Measurements from ENCODE around the gene RALGPS2. TPM values are rescaled to one million over a fixed set of nuclear protein-coding genes. Genes with fewer than 3 reads are reported as not detected.

The RALGPS2 gene
- total RNA-seq, 1 donor from 2014 or later, result 29.8 TPM

DNA sequence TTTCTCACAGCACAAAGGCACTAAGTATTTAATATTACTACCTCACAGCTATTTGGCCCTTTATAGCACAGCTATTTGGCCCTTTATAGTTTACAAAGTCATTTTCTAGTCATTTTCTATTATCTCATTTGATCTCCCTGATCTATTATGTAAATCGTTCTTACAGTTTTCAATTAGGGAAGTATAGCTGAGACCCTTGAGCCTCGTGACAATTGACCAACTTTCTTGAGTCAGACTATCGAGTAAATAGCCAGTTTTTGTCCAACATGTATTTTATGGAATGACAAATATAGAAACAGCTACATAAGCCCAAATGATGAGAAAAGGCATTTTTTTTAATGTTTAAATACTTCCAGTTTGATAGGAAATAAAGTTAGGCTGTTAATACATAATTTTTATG, 152.9 kb downstream of the RALGPS2 start:
- H3K4me1 Mint-ChIP-seq (ENCODE audit: unreplicated experiment), result peaks cover 1% of the 10 kb centered on the region
- peaks cover 1% of the 10 kb centered on the region for H3K27me3 Mint-ChIP-seq (ENCODE audit: unreplicated experiment)
- no peak overlapping the region for H3K4me3 Mint-ChIP-seq (ENCODE audit: unreplicated experiment)
- no peak for TF ChIP-seq CTCF (IDR thresholded peaks at IDR 0.05; ENCODE audit: unreplicated experiment)
- H3K36me3 Mint-ChIP-seq (ENCODE audit: low read depth, unreplicated experiment), result no peaks in the 10 kb centered on the region
- H3K9me3 Mint-ChIP-seq (ENCODE audit: unreplicated experiment), result no peaks in the 10 kb centered on the region
- H3K27ac Mint-ChIP-seq (ENCODE audit: unreplicated experiment), result no peak overlapping the region
- no peak for DNase-seq (ENCODE audit: low spot score)

DNA sequence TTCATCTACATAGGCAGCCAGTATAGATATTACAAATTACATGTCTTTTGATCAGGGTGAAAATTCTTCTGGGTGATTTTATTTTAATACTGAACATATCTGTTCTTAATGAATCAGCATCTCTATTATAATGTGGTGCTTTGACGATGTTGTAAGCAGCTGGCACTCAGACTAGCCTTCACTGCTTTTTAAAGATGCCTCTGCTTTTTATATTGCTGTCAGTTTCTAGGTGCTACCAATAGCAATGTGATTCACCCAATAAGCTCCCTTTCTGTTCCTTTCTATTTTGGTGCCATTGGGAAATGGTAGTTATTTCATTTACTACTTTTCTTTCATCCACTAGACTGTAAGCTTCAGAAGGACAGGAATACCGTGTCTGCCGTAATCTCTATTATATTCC, 156.9 kb downstream of the RALGPS2 start:
- Mint-ChIP-seq H3K36me3 (ENCODE audit: low read depth, unreplicated experiment) (no peaks in the 10 kb centered on the region), H3K27ac (ENCODE audit: unreplicated experiment) (no peak overlapping the region), H3K4me1 (ENCODE audit: unreplicated experiment) (no peaks in the 10 kb centered on the region), H3K27me3 (ENCODE audit: unreplicated experiment) (peaks cover 2% of the 10 kb centered on the region), H3K4me3 (ENCODE audit: unreplicated experiment) (no peak overlapping the region), H3K9me3 (ENCODE audit: unreplicated experiment) (no peaks in the 10 kb centered on the region)
- no peak for DNase-seq (ENCODE audit: low spot score)
- no peak for TF ChIP-seq CTCF (IDR thresholded peaks at IDR 0.05; ENCODE audit: unreplicated experiment)

DNA sequence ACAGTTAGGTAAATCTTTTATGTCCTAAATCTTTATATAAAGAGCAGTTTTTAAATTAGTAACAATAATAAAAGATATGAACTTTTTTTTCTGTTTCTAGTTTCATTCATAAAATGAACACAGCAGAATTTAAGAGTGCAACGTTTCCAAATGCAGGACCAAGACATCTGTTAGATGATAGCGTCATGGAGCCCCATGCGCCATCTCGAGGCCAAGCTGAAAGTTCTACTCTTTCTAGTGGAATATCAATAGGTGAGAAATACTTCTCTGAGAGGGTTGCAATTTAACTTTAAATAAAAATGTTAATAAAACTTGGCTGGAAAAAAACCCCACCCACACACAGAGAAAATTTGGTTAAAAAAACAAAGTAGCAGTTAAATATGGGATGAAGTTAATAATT, 160.8 kb downstream of the RALGPS2 start:
- TF ChIP-seq CTCF (IDR thresholded peaks at IDR 0.05; ENCODE audit: unreplicated experiment), result no peak
- H3K4me3 Mint-ChIP-seq (ENCODE audit: unreplicated experiment), result no peak overlapping the region
- no peak for DNase-seq (ENCODE audit: low spot score)

GRCh38 chr1:178886551-178886950, 161.5 kb downstream of the RALGPS2 start:
- H3K27ac Mint-ChIP-seq (ENCODE audit: unreplicated experiment), result no peak overlapping the region
- no peaks in the 10 kb centered on the region for H3K36me3 Mint-ChIP-seq (ENCODE audit: low read depth, unreplicated experiment)
- H3K4me1 Mint-ChIP-seq (ENCODE audit: unreplicated experiment), result no peaks in the 10 kb centered on the region
- H3K4me3 Mint-ChIP-seq (ENCODE audit: unreplicated experiment), result no peak overlapping the region
- DNase-seq (ENCODE audit: low spot score), result no peak
- no peak for TF ChIP-seq CTCF (IDR thresholded peaks at IDR 0.05; ENCODE audit: unreplicated experiment)
- H3K27me3 Mint-ChIP-seq (ENCODE audit: unreplicated experiment), result peaks cover 2% of the 10 kb centered on the region
- H3K9me3 Mint-ChIP-seq (ENCODE audit: unreplicated experiment), result no peaks in the 10 kb centered on the region

More for the DNA sequence above, 160.8 kb downstream of the RALGPS2 start:
- Mint-ChIP-seq H3K9me3 (ENCODE audit: unreplicated experiment) (no peaks in the 10 kb centered on the region), H3K36me3 (ENCODE audit: low read depth, unreplicated experiment) (no peaks in the 10 kb centered on the region), H3K27me3 (ENCODE audit: unreplicated experiment) (peaks cover 2% of the 10 kb centered on the region), H3K27ac (ENCODE audit: unreplicated experiment) (no peak overlapping the region), H3K4me1 (ENCODE audit: unreplicated experiment) (no peaks in the 10 kb centered on the region)

DNA sequence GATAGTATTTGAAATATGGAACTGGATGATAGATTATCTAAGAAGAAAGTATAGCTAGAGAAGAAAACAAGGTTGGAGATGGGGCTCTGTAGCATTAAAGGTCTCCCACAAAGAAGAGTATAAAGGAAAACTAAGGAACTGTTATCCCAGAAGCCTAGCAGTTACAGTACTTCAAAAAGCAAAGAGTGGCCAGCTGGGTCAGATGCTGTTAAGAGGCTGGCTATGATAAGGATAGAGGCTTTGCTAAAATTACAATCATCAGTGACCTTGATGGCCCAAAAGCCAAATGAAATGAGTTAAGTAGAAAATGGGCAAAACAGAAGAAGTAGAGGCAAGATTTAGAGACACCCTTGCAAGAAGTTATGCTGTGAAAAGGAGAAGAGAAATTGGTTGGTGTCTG, 170.9 kb downstream of the RALGPS2 start:
- H3K4me1 Mint-ChIP-seq (ENCODE audit: unreplicated experiment), result no peaks in the 10 kb centered on the region
- TF ChIP-seq CTCF (IDR thresholded peaks at IDR 0.05; ENCODE audit: unreplicated experiment), result no peak
- peak overlapping the region; percentile 14 for H3K4me3 Mint-ChIP-seq (ENCODE audit: unreplicated experiment)
- H3K27me3 Mint-ChIP-seq (ENCODE audit: unreplicated experiment), result peaks cover 2% of the 10 kb centered on the region
- H3K27ac Mint-ChIP-seq (ENCODE audit: unreplicated experiment), result no peak overlapping the region
- peaks cover 16% of the 10 kb centered on the region for H3K36me3 Mint-ChIP-seq (ENCODE audit: low read depth, unreplicated experiment)
- no peaks in the 10 kb centered on the region for H3K9me3 Mint-ChIP-seq (ENCODE audit: unreplicated experiment)
- DNase-seq (ENCODE audit: low spot score), result no peak
